OCI-LY1 (cell line): Measurements from ENCODE around the gene CRTAC1.

ENCODE experiments used
- CTCF ChIP-seq: fragments of 200-600 bp; sonication (generic), shearing (Covaris generic); IDR thresholded peaks from 2 replicates; pipeline ENCODE4 v1.5.1; 2017; ENCODE audit warnings: mild to moderate bottlenecking, antibody characterized with exemption, low read length, moderate library complexity, mixed read lengths
- EZH2 ChIP-seq: fragments of 200-600 bp; sonication (generic), shearing (Covaris generic); IDR thresholded peaks from 2 replicates; pipeline ENCODE4 v1.8.0; 2017; ENCODE audit warnings: borderline replicate concordance, mixed run types, mild to moderate bottlenecking, antibody characterized with exemption, low read length, moderate library complexity, mixed read lengths

- TF ChIP-seq CTCF (no peak), EZH2 (no peak)
These were observed 162.2 kb downstream of the CRTAC1 start for GRCh38 chr10:97868134-97868685.
